Uterus (tissue), 4 donors: ENCODE data around the gene INO80. TPM values are rescaled to one million over a fixed set of nuclear protein-coding genes. Genes with fewer than 3 reads are reported as not detected.

Source experiments
- DNase-seq, 2 donors: peaks; one replicate each; pipeline ENCODE4 v3.0.0-alpha.2; 2019 to 2020
- H3K27ac ChIP-seq, 2 donors: fragments of 200-600 bp; sonication (generic); 1 replicate in 1 of 2; 2 replicates in 1 of 2; pipeline ENCODE4 v1.5.1; 2016 to 2018
- H3K27me3 ChIP-seq, 2 donors: fragments of 200-600 bp; sonication (generic); one replicate each; pipeline ENCODE4 v1.5.1; 2018 to 2019; ENCODE audit warnings: control low read depth in 1 of 2
- H3K36me3 ChIP-seq, 2 donors: fragments of 200-600 bp; sonication (generic); one replicate each; pipeline ENCODE4 v1.5.1; 2019; ENCODE audit warnings: control low read depth in 1 of 2
- H3K4me1 ChIP-seq, 2 donors: fragments of 200-600 bp; sonication (generic); one replicate each; pipeline ENCODE4 v1.5.1; 2018 to 2019; ENCODE audit warnings: control low read depth in 1 of 2
- H3K4me3 ChIP-seq, 2 donors: fragments of 200-600 bp; sonication (generic); 1 replicate in 1 of 2; 2 replicates in 1 of 2; pipeline ENCODE4 v1.5.1; 2018 to 2019; ENCODE audit warnings: mild to moderate bottlenecking in 1 of 2
- H3K9me3 ChIP-seq, 2 donors: fragments of 200-600 bp; sonication (generic); one replicate each; pipeline ENCODE4 v1.5.1; 2019; ENCODE audit warnings: control low read depth in 1 of 2
- CTCF ChIP-seq, 4 experiments: fragments of 200-600 bp in 2 of 4; fragments of 450-650 bp in 2 of 4; sonication (generic) in 2 of 4; IDR thresholded peaks; one replicate each; pipeline ENCODE4 v1.5.1; 2016 to 2019; ENCODE audit warnings: antibody characterized with exemption in 4 of 4, mild to moderate bottlenecking in 2 of 4, moderate library complexity in 1 of 4
- POLR2A ChIP-seq, 2 donors: fragments of 450-650 bp; IDR thresholded peaks; one replicate each; pipeline ENCODE4 v1.6.1; 2016; ENCODE audit warnings: antibody characterized with exemption in 2 of 2, mild to moderate bottlenecking in 1 of 2, moderate library complexity in 1 of 2
- intact Hi-C: fragments of 100-400 bp; cut with DNase I; formaldehyde crosslinking; loops from one replicate; pipeline ENCODE4 v1.15.1; 2023; ENCODE audit warnings: low total_unique reads
- total RNA-seq, 4 donors: library from RNA; depleted of rRNA in 3 of 4; stranded (reverse); fragments of >200 nt in 3 of 4; gene quantifications; one replicate each; pipeline versions ENCODE4 v1.1.0 to v1.2.4, GENCODE V29; 2014 to 2023
- donor health status: DM: yes; HTN: yes; CAD: no.

INO80 gene
- total RNA-seq, 4 donors from 2014 or later = 28.7 to 33.3 (median 30.2) TPM

DNA sequence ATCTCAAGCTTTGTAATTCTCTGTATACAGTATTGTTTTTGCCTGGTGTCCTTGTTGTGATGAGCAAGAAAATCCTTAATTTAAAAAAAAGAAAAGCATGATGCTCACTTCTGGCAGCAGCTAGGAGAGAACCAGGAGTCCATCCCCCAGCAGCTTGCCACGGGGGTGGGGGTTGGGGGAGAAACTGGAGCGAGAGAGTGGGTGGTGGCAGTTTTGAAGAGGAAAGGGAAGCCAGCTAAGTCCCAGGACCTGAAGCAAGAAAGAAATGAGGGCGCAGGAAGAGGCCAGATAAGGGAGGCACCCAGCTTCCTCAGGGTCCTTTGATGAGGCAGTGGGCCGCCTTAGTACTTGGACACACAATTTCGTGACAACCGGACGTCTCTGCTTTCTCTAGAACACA is 139.3 kb downstream of the INO80 start:
- no peaks in the 10 kb centered on the region for H3K27me3 ChIP-seq
- H3K4me1 ChIP-seq = no peaks in the 10 kb centered on the region
- DNase-seq = no peak
- intact Hi-C loops = no loop called here
- H3K4me3 ChIP-seq = no peak overlapping the region
- no peaks in the 10 kb centered on the region for H3K9me3 ChIP-seq
- H3K27ac ChIP-seq = no peak overlapping the region
- no peak for TF ChIP-seq POLR2A (IDR thresholded peaks at IDR 0.05)
- TF ChIP-seq CTCF (IDR thresholded peaks at IDR 0.05) = no peak
- H3K36me3 ChIP-seq = no peaks in the 10 kb centered on the region

DNA sequence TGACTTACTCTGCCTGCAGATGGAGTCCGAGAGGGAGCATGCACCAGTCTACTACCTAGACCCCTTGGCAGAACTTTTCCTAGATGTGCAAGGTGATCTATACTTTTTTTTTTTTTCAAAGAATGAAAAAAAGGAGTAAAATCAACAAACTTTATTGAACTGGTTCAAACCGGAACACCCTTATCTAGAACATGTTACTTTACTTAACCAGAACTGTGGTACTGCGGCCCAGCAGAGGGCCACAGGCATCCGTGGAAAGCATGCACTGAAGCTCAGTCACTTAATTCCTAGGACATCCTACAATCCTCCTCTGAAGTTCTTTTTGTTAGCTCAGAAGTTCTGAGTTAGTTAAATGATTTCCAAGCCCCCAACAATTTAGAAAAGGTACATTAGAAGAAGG is 141.2 kb downstream of the INO80 start:
- intact Hi-C loops = no loop called here
- no peak for TF ChIP-seq CTCF (IDR thresholded peaks at IDR 0.05)
- TF ChIP-seq POLR2A (IDR thresholded peaks at IDR 0.05) = no peak
- DNase-seq = no peak

DNA sequence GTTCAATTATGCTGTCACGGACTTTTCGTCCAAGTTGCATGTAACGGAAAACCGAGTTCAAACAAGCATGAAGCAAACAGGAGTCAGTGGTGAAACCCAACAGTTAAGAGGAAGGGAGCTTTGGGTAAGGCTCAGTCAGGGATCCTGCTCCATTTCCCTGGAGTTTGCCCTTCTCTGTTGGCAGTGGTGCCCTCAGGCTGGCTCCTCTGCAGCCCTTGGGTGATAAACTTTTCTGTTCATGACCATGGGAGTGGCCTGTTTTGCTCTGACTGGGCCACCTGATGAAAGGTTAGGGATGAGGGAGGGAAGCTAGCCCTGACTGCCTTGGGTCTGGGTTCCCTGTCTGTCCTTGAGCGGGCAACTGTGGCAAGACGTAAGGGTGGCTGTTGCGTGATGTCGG is 146.7 kb downstream of the INO80 start:
- H3K27me3 ChIP-seq = no peaks in the 10 kb centered on the region
- no peaks in the 10 kb centered on the region for H3K9me3 ChIP-seq
- peaks cover 0 to 5% of the 10 kb centered on the region in 2 donors for H3K4me1 ChIP-seq
- DNase-seq = no peak
- no peaks in the 10 kb centered on the region for H3K36me3 ChIP-seq
- intact Hi-C loops = no loop called here
- H3K27ac ChIP-seq = no peak overlapping the region
- TF ChIP-seq POLR2A (IDR thresholded peaks at IDR 0.05) (no peak), CTCF (IDR thresholded peaks at IDR 0.05) (no peak)
- no peak overlapping the region for H3K4me3 ChIP-seq

More for the DNA sequence above, 141.2 kb downstream of the INO80 start:
- Histone ChIP-seq H3K27ac (no peak overlapping the region), H3K4me3 (no peak overlapping the region), H3K4me1 (no peaks in the 10 kb centered on the region), H3K27me3 (no peaks in the 10 kb centered on the region), H3K36me3 (no peaks in the 10 kb centered on the region), H3K9me3 (no peaks in the 10 kb centered on the region)

DNA sequence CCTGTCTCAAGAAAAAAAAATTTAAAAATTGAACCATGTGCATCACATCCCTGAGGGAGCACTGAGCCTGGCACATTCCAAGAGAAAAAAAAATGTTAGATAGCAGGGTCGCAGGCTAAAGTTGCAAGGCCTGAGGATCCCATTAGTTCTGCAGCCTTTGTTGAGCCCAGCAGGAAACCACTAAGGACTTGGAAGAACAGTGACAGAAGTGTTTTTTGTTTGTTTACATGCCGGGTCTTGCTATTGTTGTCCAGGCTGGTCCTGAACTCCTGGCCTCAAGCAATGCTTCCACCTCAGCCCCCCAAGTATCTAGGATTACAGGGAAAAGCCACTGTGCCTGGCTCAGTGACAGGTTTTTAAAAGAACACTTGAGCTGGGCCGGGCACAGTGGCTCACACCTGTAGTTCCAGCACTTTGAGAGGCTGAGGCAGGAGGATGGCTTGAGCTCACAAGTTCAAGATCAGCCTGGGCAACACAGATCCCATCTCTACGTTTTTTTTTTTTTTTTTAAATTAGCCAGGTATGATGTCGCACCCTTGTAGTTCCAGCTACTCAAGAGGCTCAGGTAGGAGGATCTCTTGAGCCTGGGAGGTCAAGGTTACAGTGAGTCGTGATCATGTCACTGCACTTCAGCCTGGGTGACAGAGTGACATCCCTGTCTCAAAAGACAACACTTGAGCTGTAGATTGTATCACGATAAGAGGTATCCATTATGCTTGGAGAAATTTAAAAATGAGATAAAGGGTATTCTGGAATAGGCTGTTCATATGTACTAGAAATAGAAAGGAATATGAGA is 147.6 kb downstream of the INO80 start:
- DNase-seq = no peak
- H3K9me3 ChIP-seq = no peaks in the 10 kb centered on the region
- no peaks in the 10 kb centered on the region for H3K27me3 ChIP-seq
- intact Hi-C loops = no loop called here
- TF ChIP-seq POLR2A (IDR thresholded peaks at IDR 0.05) (no peak), CTCF (IDR thresholded peaks at IDR 0.05) (no peak)
- no peaks in the 10 kb centered on the region for H3K36me3 ChIP-seq
- peaks cover 0 to 5% of the 10 kb centered on the region in 2 donors for H3K4me1 ChIP-seq
- H3K4me3 ChIP-seq = no peak overlapping the region
- no peak overlapping the region for H3K27ac ChIP-seq

- intact Hi-C loops = no loop called here
- H3K4me3 ChIP-seq = no peak overlapping the region
- DNase-seq = no peak
- TF ChIP-seq POLR2A (IDR thresholded peaks at IDR 0.05) = no peak
- no peak for TF ChIP-seq CTCF (IDR thresholded peaks at IDR 0.05)
- no peaks in the 10 kb centered on the region for H3K9me3 ChIP-seq
- H3K27me3 ChIP-seq = no peaks in the 10 kb centered on the region
- no peak overlapping the region for H3K27ac ChIP-seq
- H3K4me1 ChIP-seq = peaks cover 0 to 5% of the 10 kb centered on the region in 2 donors
- no peaks in the 10 kb centered on the region for H3K36me3 ChIP-seq
Observed at GRCh38 chr15:40964634-40965033, 151.4 kb downstream of the INO80 start.
